AG09319 (cell line): Measurements from ENCODE around the gene LDHD.

Experiments
- DNase-seq: peaks from one replicate; pipeline ENCODE4 v3.0.0-alpha.2; 2010; ENCODE audit warnings: low read depth; ENCODE audit errors: extremely low read depth
- CTCF ChIP-seq: IDR thresholded peaks from 2 replicates; pipeline ENCODE4 v1.5.1; 2011; ENCODE audit warnings: low read depth, mild to moderate bottlenecking, inconsistent platforms, low read length, moderate library complexity

LDHD gene

GRCh38 chr16:75122609-75123008 is 6.0 kb upstream of the LDHD start:
- no peak for TF ChIP-seq CTCF
- no peak for DNase-seq

DNA sequence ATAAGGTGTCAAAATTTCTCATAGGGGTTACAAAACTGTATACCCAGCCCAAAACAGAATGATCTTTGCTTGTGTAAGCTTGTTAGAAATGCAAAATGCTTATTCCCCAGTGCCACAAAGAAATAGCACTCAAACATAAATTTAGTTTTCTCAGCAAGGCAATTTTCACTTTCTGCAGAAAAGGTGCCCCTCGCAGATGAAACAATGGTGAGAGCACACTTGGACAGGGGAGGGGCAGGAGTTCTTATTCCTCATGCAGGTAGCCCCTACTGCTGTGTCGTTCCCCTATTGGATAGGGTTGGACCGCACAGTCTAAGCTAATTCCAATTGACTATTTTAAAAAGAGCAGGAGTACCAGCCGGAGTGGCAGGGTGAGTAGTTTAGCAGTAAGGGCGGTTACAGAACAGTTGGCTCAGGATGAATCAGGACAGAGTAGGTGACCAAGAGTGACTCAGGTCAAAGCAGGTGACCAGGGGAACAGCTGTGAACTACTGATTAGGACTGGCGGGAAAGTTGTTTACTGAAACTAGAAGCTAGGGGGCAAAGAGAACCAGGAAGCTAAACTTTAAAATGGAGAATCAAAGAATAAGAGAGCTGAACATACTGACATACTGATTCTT is 5.5 kb upstream of the LDHD start:
- TF ChIP-seq CTCF: no peak
- DNase-seq: no peak

GRCh38 chr16:75120253-75120652 is 3.7 kb upstream of the LDHD start:
- no peak for TF ChIP-seq CTCF
- no peak for DNase-seq

DNA sequence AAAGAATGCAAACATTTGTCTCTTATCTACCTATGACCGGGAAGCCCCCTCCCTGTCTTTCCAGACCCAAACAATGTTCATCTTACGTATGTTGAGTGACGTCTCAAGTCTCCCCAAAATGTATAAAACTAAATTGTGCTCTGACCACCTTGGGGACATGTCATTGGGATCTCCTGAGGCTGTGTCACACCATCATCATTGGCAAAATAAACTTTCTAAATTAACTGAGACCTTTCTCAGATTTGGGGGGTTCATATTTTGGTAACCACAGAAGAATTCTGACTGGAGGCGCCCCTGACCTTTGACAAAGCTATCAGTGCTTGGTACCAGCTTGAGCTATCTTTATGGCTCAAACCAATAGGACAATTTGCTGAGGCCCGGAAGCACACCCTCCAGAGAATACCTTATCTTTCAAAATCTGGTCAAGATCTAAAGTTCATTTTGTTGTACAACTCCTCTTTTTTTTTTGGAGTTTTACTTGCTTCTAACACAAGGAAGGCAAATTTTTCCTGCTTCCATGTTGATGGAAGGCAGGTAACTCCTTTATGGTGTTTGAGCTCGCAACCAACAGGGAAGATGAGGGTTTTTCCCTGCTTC is 2.5 kb upstream of the LDHD start:
- no peak for DNase-seq
- no peak for TF ChIP-seq CTCF

DNA sequence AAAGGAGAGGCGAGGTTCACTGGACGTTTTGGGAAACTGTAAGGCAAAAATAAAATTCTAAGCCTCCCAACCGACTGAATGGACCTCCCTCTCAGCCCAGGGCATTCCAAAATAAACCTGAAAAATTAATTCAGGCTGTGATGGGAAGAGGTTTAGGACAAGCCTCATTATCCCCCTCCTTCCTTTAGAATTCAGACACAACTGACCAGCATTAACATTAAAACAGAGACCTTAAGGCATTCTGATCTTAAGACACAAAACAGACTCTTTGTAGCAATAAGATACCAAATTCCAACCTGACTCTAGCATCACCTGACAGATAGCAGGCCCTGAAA is 298 bp upstream of the LDHD start:
- DNase-seq: no peak
- TF ChIP-seq CTCF: no peak

DNA sequence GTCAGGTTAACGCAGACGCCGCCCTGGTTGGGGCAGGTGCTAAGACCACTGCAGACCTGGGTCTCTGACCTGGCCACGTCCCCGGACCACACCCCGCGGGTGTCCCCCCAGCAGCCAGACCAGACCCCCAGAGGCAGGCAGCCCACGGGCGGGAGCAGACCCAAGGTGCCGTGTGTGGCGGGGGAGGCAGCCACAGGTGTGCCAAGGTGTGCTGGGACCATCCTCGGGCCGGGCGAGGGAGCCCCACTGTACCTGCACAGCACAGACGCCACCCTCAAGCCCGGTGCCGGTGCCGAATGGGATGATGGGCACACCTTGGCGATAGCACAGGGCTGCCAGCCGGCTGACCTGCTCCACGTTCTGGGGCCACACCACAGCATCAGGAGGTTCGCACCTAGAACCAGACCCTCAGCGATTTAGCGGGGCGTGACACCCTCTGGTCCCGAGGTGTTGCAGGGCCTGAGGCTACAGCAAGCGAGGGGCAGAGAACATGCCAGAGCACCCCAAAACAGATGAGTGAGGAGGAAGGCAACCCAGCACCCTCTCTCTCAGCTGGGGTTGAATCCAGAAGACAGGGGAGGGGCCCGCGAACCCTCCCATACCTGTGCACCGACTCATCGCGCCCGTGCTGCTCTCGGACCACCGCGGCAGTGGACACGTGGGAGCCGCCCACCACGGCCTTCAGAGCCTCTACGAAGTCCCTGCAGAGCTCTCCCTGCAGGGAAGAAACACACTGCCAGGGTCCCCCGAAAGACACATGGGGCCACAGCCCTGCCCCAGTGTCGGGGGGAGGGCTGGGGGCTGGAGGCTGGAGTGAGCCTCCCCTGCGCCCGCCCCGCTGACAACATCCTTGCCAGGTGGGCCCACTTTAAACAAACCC is 1.4 kb downstream of the LDHD start:
- no peak for TF ChIP-seq CTCF
- DNase-seq: no peak
